Measurements from ENCODE around the gene FABP7.

DNA sequence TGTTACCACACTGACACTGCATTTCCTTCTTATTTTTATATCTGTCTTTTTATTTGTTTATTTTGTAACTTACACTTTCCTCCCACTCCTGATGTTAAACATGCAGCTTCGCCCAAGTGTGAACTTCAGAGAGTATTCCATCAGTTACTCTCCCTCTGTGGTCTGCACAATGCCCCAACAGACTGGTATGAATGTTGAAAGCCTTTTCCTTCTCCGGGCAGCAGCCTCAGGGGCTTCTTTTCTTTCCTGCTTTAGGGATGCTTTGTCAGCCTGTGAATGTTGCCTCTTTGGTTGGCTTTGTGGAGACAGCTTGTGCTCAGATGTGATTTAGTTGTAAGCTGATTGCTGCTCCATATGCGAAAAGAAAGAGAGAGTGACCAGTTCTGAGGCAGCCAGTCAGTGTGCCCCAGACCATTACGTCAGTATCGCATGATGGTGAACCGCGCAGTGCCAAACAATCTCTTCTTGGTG, 53.5 kb downstream of the FABP7 start:
- no peak for TF ChIP-seq POLR2A (IDR thresholded peaks at IDR 0.05; ENCODE audit: low read depth, low read length)
- TF ChIP-seq POLR2AphosphoS5 (IDR thresholded peaks at IDR 0.05; ENCODE audit: low read depth, low read length): no peak
- no peak for TF ChIP-seq TAF1 (IDR thresholded peaks at IDR 0.05; ENCODE audit: borderline replicate concordance, low read depth, low read length)
